ENCODE measurements around the gene CHST13. TPM values are rescaled to one million over a fixed set of nuclear protein-coding genes. Genes with fewer than 3 reads are reported as not detected.

The CHST13 gene
- total RNA-seq, 2 donors from 2014 or later = 0.22 to 1.6 TPM

GRCh38 chr3:126518779-126519177, 5.2 kb upstream of the CHST13 start:
- Histone ChIP-seq H3K4me3 (no peak overlapping the region), H3K9ac (ENCODE audit: low read depth in 2 of 2, low read length in 2 of 2) (no peak overlapping the region), H3K4me1 (no peaks in the 10 kb centered on the region), H3K36me3 (no peaks in the 10 kb centered on the region), H3K27ac (no peak overlapping the region), H3K27me3 (no peaks in the 10 kb centered on the region), H3K9me3 (no peaks in the 10 kb centered on the region)
- no peak for DNase-seq
- intact Hi-C loops (cut with DNase I) = no loop called here
- no peak for TF ChIP-seq CTCF (IDR thresholded peaks at IDR 0.05)

GRCh38 chr3:126519506-126520455, 4.2 kb upstream of the CHST13 start:
- DNase-seq = no peak
- no peaks in the 10 kb centered on the region for H3K4me1 ChIP-seq
- no peaks in the 10 kb centered on the region for H3K9me3 ChIP-seq
- H3K36me3 ChIP-seq = no peaks in the 10 kb centered on the region
- H3K27me3 ChIP-seq = no peaks in the 10 kb centered on the region
- no peak overlapping the region for H3K4me3 ChIP-seq
- H3K27ac ChIP-seq = no peak overlapping the region
- H3K9ac ChIP-seq (ENCODE audit: low read depth in 2 of 2, low read length in 2 of 2) = no peak overlapping the region
- TF ChIP-seq CTCF (IDR thresholded peaks at IDR 0.05) = no peak
- intact Hi-C loops (cut with DNase I) = loop anchor here (10.0 kb wide), 2 partner anchors 135 to 1025 kb away; partner anchors contain the start of gene TXNRD3

GRCh38 chr3:126521122-126521891, 2.6 kb upstream of the CHST13 start:
- Histone ChIP-seq H3K4me1 (no peaks in the 10 kb centered on the region), H3K27ac (no peak overlapping the region), H3K4me3 (no peak overlapping the region), H3K9me3 (no peaks in the 10 kb centered on the region), H3K9ac (ENCODE audit: low read depth in 2 of 2, low read length in 2 of 2) (no peak overlapping the region), H3K27me3 (no peaks in the 10 kb centered on the region), H3K36me3 (no peaks in the 10 kb centered on the region)
- DNase-seq = no peak
- intact Hi-C loops (cut with DNase I) = loop anchor here (10.0 kb wide), 2 partner anchors 133 to 1023 kb away; partner anchors contain the start of gene TXNRD3
- TF ChIP-seq CTCF (IDR thresholded peaks at IDR 0.05) = no peak

GRCh38 chr3:126522363-126522788, 1.6 kb upstream of the CHST13 start:
- intact Hi-C loops (cut with DNase I) = loop anchor here (10.0 kb wide), 2 partner anchors 132 to 1022 kb away; partner anchors contain the start of gene TXNRD3
- H3K27ac ChIP-seq = no peak overlapping the region

More at GRCh38 chr3:126522363-126522788, 1.6 kb upstream of the CHST13 start:
- Histone ChIP-seq H3K36me3 (no peaks in the 10 kb centered on the region), H3K4me3 (no peak overlapping the region), H3K27me3 (no peaks in the 10 kb centered on the region), H3K4me1 (no peaks in the 10 kb centered on the region), H3K9ac (ENCODE audit: low read depth in 2 of 2, low read length in 2 of 2) (no peak overlapping the region), H3K9me3 (no peaks in the 10 kb centered on the region)
- peak; percentile 56 for DNase-seq
- TF ChIP-seq CTCF (IDR thresholded peaks at IDR 0.05) = peak; percentile 90

All from colonic mucosa (tissue), 4 donors.